Measurements from ENCODE around the gene TTLL11. TPM values are rescaled to one million over a fixed set of nuclear protein-coding genes. Genes with fewer than 3 reads are reported as not detected.

The TTLL11 gene
- total and polyA plus RNA-seq, 2 of the 8 experiments (the other 6 are each of a cell fraction or from before 2014, with no cell fraction given) = 0.56 to 0.80 TPM

- no peak overlapping the region for H3K56ac ChIP-seq (replicated peaks; ENCODE audit: insufficient read length, low read depth, low read length)
- no peak overlapping the region for H4K8ac ChIP-seq (ENCODE audit: extremely low read depth, insufficient read depth, low read length)
- no peak for DNase-seq (ENCODE audit: low read depth in 1 of 2, low spot score in 2 of 2)
- ChIA-PET POLR2A (ENCODE audit: partially characterized antibody) (no interaction called here), CTCF (ENCODE audit: partially characterized antibody) (interaction anchor here (0.6 to 1.1 kb wide), 2 partner anchors 13 to 69 kb away, joined by 3 read pairs; no protein-coding TSS in a partner anchor)
- H2BK5ac ChIP-seq (ENCODE audit: low read depth, low read length) = no peak overlapping the region
- H3K36me3 ChIP-seq (ENCODE audit: control insufficient read depth in 2 of 4, insufficient read depth in 4 of 4, low read length in 3 of 4) = peaks cover 2 to 24% (median 20%) of the 10 kb centered on the region in 4 experiments; a peak in 7 of 8 replicates
- H4K91ac ChIP-seq (replicated peaks; ENCODE audit: insufficient read length, low read length) = no peak overlapping the region
- H2BK12ac ChIP-seq (ENCODE audit: low read depth, low read length) = no peak overlapping the region
- no peak overlapping the region for H3K4me2 ChIP-seq (ENCODE audit: insufficient read depth in 1 of 2, low read depth in 2 of 2, low read length in 2 of 2)
- no peak for FAIRE-seq
- no peak overlapping the region for H3K23ac ChIP-seq (ENCODE audit: insufficient read length)
- no peak overlapping the region for H3K14ac ChIP-seq (ENCODE audit: insufficient read length)
- peaks cover 0 to 6% of the 10 kb centered on the region in 2 experiments for H4K20me1 ChIP-seq (replicated peaks in 1 of 2; ENCODE audit: control insufficient read depth in 1 of 2, insufficient read depth in 2 of 2, low read length in 2 of 2)
- no peaks in the 10 kb centered on the region for H3K9me3 ChIP-seq (ENCODE audit: insufficient read depth in 2 of 2, low read depth in 1 of 2, low read length in 1 of 2)
- peaks cover 0 to 6% (median 3%) of the 10 kb centered on the region in 4 experiments; a peak in 4 of 7 replicates for H3K4me1 ChIP-seq (replicated peaks in 1 of 4; ENCODE audit: control insufficient read depth in 3 of 4, insufficient read depth in 4 of 4, low read length in 3 of 4)
- H3K18ac ChIP-seq (ENCODE audit: extremely low read depth, low read length) = no peak overlapping the region
- no peak overlapping the region for H3K4me3 ChIP-seq (ENCODE audit: extremely low read depth in 1 of 4, insufficient read depth in 2 of 4, low read depth in 3 of 4, low read length in 4 of 4)
- no peak overlapping the region for H4K5ac ChIP-seq (ENCODE audit: insufficient read length, low read depth, low read length)
- H2BK120ac ChIP-seq (replicated peaks; ENCODE audit: low read depth, low read length) = no peak overlapping the region
- H3K79me1 ChIP-seq (ENCODE audit: low read depth, low read length) = no peaks in the 10 kb centered on the region
- no peak overlapping the region for H2AFZ ChIP-seq (ENCODE audit: low read length)
- no peak overlapping the region for H2BK20ac ChIP-seq (ENCODE audit: low read length)
- TF ChIP-seq KDM4A (IDR thresholded peaks at IDR 0.05; ENCODE audit: low read depth, low read length, severe bottlenecking) (no peak), KDM1A (IDR thresholded peaks at IDR 0.05; ENCODE audit: borderline replicate concordance, low read length) (no peak), USF2 (IDR thresholded peaks at IDR 0.05; ENCODE audit: low read length) (no peak), TCF12 (IDR thresholded peaks at IDR 0.05; ENCODE audit: low read depth, low read length) (no peak), CREB1 (IDR thresholded peaks at IDR 0.05) (no peak)
- H3K27me3 ChIP-seq (replicated peaks in 1 of 4; ENCODE audit: control insufficient read depth in 3 of 4, extremely low read depth in 1 of 4, insufficient read depth in 3 of 4, low read length in 3 of 4) = no peaks in the 10 kb centered on the region
- no peak overlapping the region for H2AK5ac ChIP-seq (ENCODE audit: low read depth, low read length)
- no peaks in the 10 kb centered on the region; a peak in 1 of 4 replicates for H3K79me2 ChIP-seq (ENCODE audit: control insufficient read depth in 1 of 2, insufficient read depth in 2 of 2, low read length in 2 of 2)
- no peak overlapping the region for H3K27ac ChIP-seq (ENCODE audit: low read depth, low read length)
- H3K4ac ChIP-seq (replicated peaks; ENCODE audit: insufficient read length, low read depth, low read length) = no peak overlapping the region
- H3K9ac ChIP-seq (replicated peaks in 1 of 4; ENCODE audit: extremely low read depth in 1 of 4, low read depth in 3 of 4, low read length in 3 of 4) = no peak overlapping the region
- H2BK15ac ChIP-seq (ENCODE audit: low read length) = no peak overlapping the region
- 0 out of 2 replicates have a peak, but pooled peaks cover 2% of the 10 kb centered on the region for H3K23me2 ChIP-seq (ENCODE audit: low read depth, low read length)
- WGBS, 2 experiments (ENCODE audit: extremely low coverage in 1 of 2, insufficient coverage in 1 of 2, insufficient read length in 1 of 2, insufficient replicate concordance in 2 of 2, low coverage in 1 of 2, low lambda C conversion rate in 2 of 2, missing lambda C conversion rate in 1 of 2) = 87% methylated on average over 4 of the region's 4 CpGs; no CpG with 5 or more reads in 1 of the 2 experiments
These were observed 314.6 kb downstream of the TTLL11 start for GRCh38 chr9:121778252-121779225.

All from H1 (cell line).